Right lobe of liver (tissue), 4 donors: Measurements from ENCODE around the gene FOXJ3.

Experiments
- POLR2A ChIP-seq: fragments of 450-650 bp; IDR thresholded peaks from one replicate; pipeline ENCODE4 v1.6.1; 2017; ENCODE audit warnings: antibody characterized with exemption, mild to moderate bottlenecking
- TF ChIP-seq, protein P1 (sequence below), 4 donors: fragments of 200-600 bp in 3 of 4; fragments of 450-650 bp in 1 of 4; IDR thresholded peaks; one replicate each; pipeline versions ENCODE4 v1.5.1 to v1.8.0; 2016 to 2022; ENCODE audit warnings: antibody characterized with exemption in 4 of 4, mild to moderate bottlenecking in 2 of 4
- donor health status: DM: no; HTN: no; CAD: no.
- donor health status: DM: no; HTN: no; CAD: no.
- donor health status: DM: no; HTN: yes; CAD: no.

DNA sequence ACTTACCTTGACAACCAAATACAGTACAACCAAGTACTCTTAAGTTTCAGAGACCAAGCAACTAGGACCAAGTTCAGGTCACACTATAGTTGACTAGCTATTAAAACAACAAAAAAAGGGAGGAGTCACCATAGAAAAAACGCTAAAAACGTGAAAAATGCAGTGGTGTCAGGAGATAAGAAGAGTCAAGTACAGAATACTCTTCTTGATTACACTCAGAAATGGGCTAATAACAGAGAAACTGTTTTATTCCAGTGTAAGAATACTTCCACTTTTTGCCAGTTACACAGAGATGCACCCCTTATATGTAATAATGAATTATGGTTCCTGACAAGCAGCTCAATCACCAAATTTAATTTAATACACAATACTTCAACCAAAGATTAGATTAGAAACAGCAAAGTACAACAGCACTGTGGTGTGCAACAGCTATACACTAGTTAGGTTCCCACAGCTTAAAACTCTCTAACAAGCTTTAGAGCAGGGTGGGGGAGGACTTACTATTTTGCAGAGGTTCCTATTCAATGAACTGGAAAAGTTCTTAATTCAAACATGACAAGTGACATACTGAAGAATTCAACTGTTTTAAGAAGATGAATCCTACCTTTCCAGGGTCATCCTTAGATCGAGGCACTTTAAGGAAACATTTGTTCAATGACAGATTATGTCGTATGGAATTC, 70.4 kb downstream of the FOXJ3 start:
- TF ChIP-seq, protein P1, sequence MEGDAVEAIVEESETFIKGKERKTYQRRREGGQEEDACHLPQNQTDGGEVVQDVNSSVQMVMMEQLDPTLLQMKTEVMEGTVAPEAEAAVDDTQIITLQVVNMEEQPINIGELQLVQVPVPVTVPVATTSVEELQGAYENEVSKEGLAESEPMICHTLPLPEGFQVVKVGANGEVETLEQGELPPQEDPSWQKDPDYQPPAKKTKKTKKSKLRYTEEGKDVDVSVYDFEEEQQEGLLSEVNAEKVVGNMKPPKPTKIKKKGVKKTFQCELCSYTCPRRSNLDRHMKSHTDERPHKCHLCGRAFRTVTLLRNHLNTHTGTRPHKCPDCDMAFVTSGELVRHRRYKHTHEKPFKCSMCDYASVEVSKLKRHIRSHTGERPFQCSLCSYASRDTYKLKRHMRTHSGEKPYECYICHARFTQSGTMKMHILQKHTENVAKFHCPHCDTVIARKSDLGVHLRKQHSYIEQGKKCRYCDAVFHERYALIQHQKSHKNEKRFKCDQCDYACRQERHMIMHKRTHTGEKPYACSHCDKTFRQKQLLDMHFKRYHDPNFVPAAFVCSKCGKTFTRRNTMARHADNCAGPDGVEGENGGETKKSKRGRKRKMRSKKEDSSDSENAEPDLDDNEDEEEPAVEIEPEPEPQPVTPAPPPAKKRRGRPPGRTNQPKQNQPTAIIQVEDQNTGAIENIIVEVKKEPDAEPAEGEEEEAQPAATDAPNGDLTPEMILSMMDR (IDR thresholded peaks at IDR 0.05) = no peak
- TF ChIP-seq POLR2A = no peak
